Stimulated activated CD4-positive, alpha-beta T cell treated with anti-CD3 and anti-CD28 coated beads, Interleukin-2, amount 100 ng/mL, for 48 hours (primary cell): ENCODE results near the gene UPP1.

Experiments used
- DNase-seq, 2 donors: peaks; one replicate each; pipeline ENCODE4 v3.0.0-alpha.2; 2020

The UPP1 gene

GRCh38 chr7:48087349-48087748 lies 1.7 kb upstream of the UPP1 start:
- no peak for DNase-seq

- DNase-seq: no peak
These were observed 463 bp upstream of the UPP1 start for GRCh38 chr7:48088559-48089045.

GRCh38 chr7:48090095-48090805 lies 1.2 kb downstream of the UPP1 start:
- no peak for DNase-seq

- no peak for DNase-seq
These were observed 2.7 kb downstream of the UPP1 start for GRCh38 chr7:48091506-48092433.

- no peak for DNase-seq
These were observed 5.8 kb downstream of the UPP1 start for GRCh38 chr7:48094861-48095293.

- no peak for DNase-seq
These were observed 7.2 kb downstream of the UPP1 start for GRCh38 chr7:48096273-48096672.

- no peak for DNase-seq
These were observed 8.6 kb downstream of the UPP1 start for GRCh38 chr7:48097521-48098231.

GRCh38 chr7:48098846-48099245 lies 9.8 kb downstream of the UPP1 start:
- DNase-seq: no peak

GRCh38 chr7:48099781-48100180 lies 10.7 kb downstream of the UPP1 start:
- DNase-seq: no peak

- no peak for DNase-seq
These were observed 12.3 kb downstream of the UPP1 start for GRCh38 chr7:48101352-48101751.

- no peak for DNase-seq
These were observed 12.9 kb downstream of the UPP1 start for GRCh38 chr7:48101968-48102367.

- DNase-seq: no peak
These were observed 13.5 kb downstream of the UPP1 start for GRCh38 chr7:48102530-48102929.

- DNase-seq: no peak
These were observed 16.0 kb downstream of the UPP1 start for GRCh38 chr7:48105045-48105444.

- DNase-seq: no peak
These were observed 18.0 kb downstream of the UPP1 start for GRCh38 chr7:48106906-48107659.

- no peak for DNase-seq
These were observed 18.9 kb downstream of the UPP1 start for GRCh38 chr7:48107926-48108472.

GRCh38 chr7:48108959-48109847 lies 20.1 kb downstream of the UPP1 start:
- DNase-seq: no peak

- DNase-seq: peak; percentile 90 to 92
These were observed 21.0 kb downstream of the UPP1 start for GRCh38 chr7:48109848-48110663.

- DNase-seq: no peak
These were observed 21.8 kb downstream of the UPP1 start for GRCh38 chr7:48110868-48111267.

- no peak for DNase-seq
These were observed 22.5 kb downstream of the UPP1 start for GRCh38 chr7:48111596-48111995.
